ENCODE measurements around the gene GOLGA8O.
"Not testable (repeated sequence)": the region's sequence is repeated elsewhere in the genome, so short reads cannot be mapped to it uniquely, and the experiment has no call there.

Gene GOLGA8O

GRCh38 chr15:32455534-32455933 lies at the start of gene GOLGA8O:
Gene GOLGA8O (minus strand): TSS chr15:32455634. CDS start chr15:32455536, 98 bp downstream.
- not testable (repeated sequence) for FAIRE-seq

GRCh38 chr15:32504152-32504811 lies 48.8 kb upstream of the GOLGA8O start:
- not testable (repeated sequence) for FAIRE-seq

GRCh38 chr15:32502946-32503345 lies 47.5 kb upstream of the GOLGA8O start:
- FAIRE-seq: not testable (repeated sequence)

GRCh38 chr15:32492768-32493167 lies 37.3 kb upstream of the GOLGA8O start:
- FAIRE-seq: not testable (repeated sequence)

- not testable (repeated sequence) for FAIRE-seq
Observed at GRCh38 chr15:32486474-32486873, 31.0 kb upstream of the GOLGA8O start.

DNA sequence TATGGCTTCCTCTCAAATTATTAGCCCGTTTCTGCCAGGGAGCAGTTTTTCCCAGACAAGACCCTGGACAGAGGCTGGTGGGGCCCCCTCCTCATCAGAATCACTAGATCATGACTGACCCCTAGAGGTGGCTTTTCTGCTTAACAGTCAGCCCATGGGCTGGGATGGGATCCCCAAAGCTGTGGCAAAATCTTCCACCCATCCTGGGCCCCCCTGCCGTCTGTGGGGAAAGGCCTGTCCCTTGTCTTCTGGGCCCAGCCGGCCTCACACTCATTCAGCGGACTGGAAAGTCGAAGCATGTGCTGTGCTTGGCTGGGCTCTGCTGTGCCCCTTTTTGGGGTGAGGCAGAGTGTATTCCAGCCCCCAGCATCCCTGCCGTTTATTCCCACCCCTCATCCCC lies 27.9 kb upstream of the GOLGA8O start:
- FAIRE-seq: not testable (repeated sequence)

GRCh38 chr15:32481683-32482082 lies 26.2 kb upstream of the GOLGA8O start:
- FAIRE-seq: not testable (repeated sequence)

DNA sequence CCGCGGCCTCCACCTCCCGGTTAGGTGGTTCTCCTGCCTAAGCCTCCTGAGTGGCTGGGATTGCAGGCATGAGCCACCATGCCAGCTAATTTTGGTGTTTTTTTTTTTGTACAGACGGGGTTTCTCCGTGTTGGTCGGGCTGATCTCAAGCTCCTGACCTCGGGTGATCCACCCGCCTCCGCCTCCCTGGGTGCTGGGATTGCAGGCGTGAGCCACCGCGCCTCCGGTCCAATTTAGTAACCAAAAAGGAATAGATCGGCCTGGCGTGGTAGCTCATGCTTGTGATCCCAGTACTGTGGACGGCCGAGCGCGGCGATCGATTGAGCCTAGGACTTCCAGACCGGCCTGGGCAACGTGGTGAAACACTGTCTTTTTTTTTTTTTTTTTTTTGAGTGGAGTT lies 12.6 kb upstream of the GOLGA8O start:
- not testable (repeated sequence) for FAIRE-seq

DNA sequence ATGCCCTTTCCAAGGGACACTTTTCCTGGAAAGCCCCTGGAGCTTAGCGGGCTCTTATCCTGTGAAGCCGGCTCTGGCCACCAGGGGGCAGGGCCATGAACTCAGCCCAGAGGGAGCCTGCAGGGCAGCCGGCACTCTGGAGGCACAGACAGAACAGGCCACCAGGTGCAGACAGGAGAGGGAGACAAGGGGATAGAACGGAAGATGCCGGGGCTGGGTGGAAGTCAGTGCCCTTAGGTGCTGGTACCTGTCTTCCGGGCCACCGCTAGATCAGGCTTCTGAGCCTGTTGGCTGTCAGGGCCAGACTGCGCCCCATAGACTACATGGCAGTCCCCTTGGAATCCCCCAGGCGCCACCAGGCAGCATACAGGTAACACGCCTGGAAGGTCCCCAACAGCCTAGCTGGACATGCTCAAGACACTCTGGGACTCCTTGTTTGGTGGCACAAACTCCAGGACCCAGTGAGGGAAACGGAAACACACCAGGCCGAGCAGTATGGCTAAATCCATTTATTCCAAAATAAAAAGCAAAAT lies 14.9 kb downstream of the GOLGA8O start:
- FAIRE-seq: not testable (repeated sequence)

- not testable (repeated sequence) for FAIRE-seq
Observed at GRCh38 chr15:32434102-32434963, 21.1 kb downstream of the GOLGA8O start.

- FAIRE-seq: not testable (repeated sequence)
Observed at GRCh38 chr15:32427635-32428034, 27.8 kb downstream of the GOLGA8O start.

DNA sequence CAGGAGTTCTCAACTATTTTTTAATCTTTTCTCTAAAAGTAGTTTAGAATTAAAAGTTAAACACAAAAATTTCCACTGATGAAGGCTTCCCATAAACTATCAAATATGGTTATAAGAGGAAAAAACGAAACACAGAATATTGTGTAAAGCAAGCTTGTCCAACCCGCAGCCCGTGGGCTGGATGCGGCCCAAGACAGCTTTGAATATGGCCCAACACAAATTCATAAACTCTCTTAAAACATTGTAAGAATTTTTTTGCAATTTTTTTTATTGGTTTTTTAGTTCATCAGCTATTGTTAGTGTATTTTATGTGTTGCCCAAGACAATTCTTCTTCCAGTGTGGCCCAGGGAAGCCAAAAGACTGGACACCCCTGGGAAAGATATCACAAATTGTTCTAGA lies 28.9 kb downstream of the GOLGA8O start:
- not testable (repeated sequence) for FAIRE-seq

GRCh38 chr15:32407903-32408302 lies 47.5 kb downstream of the GOLGA8O start:
- not testable (repeated sequence) for FAIRE-seq

- FAIRE-seq: not testable (repeated sequence)
Observed at GRCh38 chr15:32403192-32403591, 52.2 kb downstream of the GOLGA8O start, which contains the start of gene GOLGA8K. Gene GOLGA8K (minus strand): TSS chr15:32403292. CDS start chr15:32403194, 98 bp downstream.

GRCh38 chr15:32396522-32396921 lies 58.9 kb downstream of the GOLGA8O start:
- not testable (repeated sequence) for FAIRE-seq

Measured in islet of Langerhans (tissue), 1 donor.